Retinal pigment epithelial cell (primary cell): ENCODE data around the gene GPRC5A.
A peak's percentile ranks its signal among the peaks of the same experiment; 100 is the strongest.

Experiments used
- DNase-seq: peaks from one replicate; pipeline ENCODE4 v3.0.0-alpha.2; 2010; ENCODE audit warnings: low read depth
- H3K4me3 ChIP-seq: 2 replicates; pipeline ENCODE4 v1.5.1; 2011; ENCODE audit warnings: mild to moderate bottlenecking, low read length, control low read depth, moderate library complexity
- TF ChIP-seq, protein P1 (sequence below): conservative IDR thresholded peaks from 2 replicates; pipeline ENCODE4 v1.5.1; 2011; ENCODE audit warnings: low read depth, low read length, control low read depth, inconsistent platforms

Gene GPRC5A

DNA sequence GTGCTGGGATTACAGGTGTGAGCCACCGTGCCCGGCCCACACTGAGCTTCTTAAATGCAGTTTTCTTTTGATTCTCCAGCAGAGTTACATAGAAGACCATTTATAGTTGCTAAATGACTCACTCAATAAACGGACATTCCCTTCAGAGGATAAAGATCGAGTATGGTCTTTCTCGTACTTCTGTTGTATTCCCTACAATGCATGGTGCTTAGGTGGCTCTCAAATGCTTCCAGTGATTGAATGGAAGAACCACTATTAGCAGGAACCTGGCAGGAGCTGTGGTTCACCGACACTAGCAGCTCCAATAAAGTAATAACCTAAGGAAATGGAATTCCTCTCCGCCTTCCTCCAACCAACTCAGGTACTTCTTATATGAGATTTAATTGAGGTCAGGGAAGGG is 3.9 kb upstream of the GPRC5A start:
- no peak overlapping the region for H3K4me3 ChIP-seq
- DNase-seq: no peak
- TF ChIP-seq, protein P1, sequence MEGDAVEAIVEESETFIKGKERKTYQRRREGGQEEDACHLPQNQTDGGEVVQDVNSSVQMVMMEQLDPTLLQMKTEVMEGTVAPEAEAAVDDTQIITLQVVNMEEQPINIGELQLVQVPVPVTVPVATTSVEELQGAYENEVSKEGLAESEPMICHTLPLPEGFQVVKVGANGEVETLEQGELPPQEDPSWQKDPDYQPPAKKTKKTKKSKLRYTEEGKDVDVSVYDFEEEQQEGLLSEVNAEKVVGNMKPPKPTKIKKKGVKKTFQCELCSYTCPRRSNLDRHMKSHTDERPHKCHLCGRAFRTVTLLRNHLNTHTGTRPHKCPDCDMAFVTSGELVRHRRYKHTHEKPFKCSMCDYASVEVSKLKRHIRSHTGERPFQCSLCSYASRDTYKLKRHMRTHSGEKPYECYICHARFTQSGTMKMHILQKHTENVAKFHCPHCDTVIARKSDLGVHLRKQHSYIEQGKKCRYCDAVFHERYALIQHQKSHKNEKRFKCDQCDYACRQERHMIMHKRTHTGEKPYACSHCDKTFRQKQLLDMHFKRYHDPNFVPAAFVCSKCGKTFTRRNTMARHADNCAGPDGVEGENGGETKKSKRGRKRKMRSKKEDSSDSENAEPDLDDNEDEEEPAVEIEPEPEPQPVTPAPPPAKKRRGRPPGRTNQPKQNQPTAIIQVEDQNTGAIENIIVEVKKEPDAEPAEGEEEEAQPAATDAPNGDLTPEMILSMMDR: no peak

DNA sequence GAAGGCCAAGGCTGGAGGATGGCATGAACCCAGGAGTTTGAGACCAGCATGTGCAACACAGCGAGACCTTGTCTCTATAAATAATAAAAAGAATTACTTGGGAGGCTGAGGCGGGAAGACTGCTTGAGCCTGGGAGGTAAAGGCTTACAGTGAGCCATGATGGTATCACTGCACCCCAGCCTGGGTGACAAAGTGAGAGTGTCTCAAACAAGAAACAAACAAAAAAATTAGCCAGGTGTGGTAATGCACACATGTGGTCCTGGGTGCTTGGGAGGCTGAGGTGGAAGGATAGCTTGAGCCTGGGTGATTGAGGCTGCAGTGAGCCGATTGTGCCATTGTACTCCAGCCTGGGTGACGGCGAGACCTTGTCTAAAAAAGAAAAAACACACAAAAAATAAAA is 1.7 kb upstream of the GPRC5A start:
- no peak overlapping the region for H3K4me3 ChIP-seq
- DNase-seq: no peak
- TF ChIP-seq, protein P1: no peak

DNA sequence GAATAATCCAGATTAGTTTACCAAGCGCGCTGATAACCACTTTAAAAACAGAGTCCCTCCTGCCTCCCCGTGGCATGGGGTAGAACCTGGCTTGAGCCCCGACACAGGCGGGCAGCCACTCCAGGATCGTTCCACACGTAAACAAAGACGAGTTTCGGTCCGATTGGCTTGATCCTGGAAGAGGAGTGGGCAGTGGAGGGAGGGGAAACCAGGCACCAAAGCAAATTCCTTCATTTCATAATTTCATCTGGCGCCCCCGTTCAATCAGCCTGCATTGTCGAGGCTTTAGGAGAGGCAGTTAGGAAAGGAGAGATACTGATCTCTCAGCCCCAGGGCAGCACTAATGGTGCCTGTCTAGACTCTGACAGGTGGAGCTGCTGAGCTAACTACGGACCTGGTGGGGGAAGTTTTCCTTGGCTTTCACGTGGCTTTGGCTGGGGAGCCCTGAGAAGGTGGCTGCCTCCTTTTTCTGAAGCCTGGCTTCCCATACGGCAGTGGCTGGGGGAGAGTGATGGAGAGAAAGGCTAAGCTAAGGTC is 751 bp upstream of the GPRC5A start:
- peak overlapping the region; percentile 70 for H3K4me3 ChIP-seq
- TF ChIP-seq, protein P1: peak; percentile 32
- DNase-seq: peak; percentile 79

DNA sequence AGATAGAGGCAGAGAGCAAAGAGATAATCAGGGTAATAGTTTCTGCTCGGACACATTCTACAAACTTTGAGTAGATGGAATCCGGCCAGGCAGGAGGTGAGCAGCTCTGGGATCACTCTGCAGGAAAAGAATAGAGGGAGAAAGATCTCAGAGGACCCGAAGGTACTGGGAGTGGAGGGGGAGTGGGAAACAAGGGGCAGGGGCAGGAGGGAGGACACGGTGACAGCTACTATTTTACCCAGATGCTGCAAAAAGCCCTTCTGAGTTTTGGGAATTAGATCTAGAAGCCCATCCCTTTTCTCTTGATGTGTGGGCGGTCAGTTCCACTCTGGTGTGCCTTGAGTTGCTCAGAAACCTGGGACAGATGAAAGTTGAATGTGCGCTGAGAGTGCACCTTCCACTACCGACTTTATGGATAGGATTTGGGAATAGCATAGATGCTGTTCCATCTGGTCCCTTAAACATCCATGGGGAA is 556 bp downstream of the GPRC5A start:
- peak overlapping the region; percentile 70 for H3K4me3 ChIP-seq
- TF ChIP-seq, protein P1: no peak
- no peak for DNase-seq

DNA sequence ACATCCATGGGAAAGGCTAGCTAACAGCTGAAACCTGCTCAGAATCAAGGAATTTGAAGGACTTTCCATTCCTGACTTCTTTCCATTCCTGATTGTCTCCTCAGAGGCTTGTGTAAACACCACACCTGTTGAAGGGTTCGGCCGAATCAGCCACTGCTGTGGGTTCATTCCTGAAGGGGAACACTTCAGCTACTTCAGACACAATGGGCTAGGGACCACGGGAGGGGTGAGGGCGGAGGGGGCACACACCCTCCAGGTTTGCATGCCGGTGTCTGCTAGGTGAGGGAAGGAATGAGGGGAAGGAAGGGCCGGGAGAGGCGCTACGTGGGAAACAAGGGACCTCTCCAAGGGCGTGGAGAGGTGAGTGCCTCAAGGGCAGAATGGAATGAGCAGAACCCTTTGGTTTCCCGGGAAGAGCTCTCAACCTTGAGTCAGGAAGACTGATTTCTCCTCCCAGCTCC is 1.3 kb downstream of the GPRC5A start:
- H3K4me3 ChIP-seq: peak overlapping the region; percentile 70
- DNase-seq: no peak
- TF ChIP-seq, protein P1: no peak

DNA sequence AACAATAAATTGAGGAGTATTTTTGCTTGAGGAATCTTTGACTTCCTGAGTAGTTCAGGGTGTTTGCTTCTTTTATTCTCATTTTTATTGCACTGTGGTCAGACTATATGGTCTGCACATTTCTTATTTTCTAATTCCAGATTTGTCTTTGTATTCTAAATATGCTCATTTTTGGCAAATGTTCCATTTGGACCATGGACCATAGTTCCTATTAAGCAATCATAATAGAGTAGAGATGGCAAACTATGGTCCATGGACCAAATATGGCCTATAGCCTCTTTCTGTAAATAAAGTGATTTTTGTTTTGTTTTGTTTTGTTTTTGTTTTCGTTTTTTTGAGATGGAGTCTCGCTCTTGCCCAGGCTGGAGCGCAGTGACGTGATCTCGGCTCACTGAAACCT is 2.1 kb downstream of the GPRC5A start:
- TF ChIP-seq, protein P1: no peak
- H3K4me3 ChIP-seq: peak overlapping the region; percentile 70
- no peak for DNase-seq

DNA sequence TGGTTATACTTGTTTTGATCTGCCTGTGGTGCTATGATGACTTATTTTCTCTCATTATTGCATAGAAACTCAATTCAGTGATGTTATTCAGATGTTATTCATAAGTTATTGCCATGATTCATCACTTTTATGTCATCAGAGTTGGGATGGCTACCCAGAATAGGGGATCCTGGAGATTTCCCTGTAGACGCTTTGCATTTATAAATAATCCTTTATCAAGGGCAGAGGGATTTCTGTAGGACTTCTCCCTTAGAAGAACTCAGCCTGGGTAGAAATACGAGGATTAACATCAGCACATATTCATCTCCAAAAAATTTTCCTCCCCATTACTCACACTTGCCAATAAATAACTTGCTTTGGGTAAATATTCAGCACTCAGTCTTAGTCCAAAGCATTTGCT is 4.9 kb downstream of the GPRC5A start:
- TF ChIP-seq, protein P1: no peak
- no peak overlapping the region for H3K4me3 ChIP-seq
- no peak for DNase-seq
